ENCODE data around the gene SETDB2.

Gene SETDB2

DNA sequence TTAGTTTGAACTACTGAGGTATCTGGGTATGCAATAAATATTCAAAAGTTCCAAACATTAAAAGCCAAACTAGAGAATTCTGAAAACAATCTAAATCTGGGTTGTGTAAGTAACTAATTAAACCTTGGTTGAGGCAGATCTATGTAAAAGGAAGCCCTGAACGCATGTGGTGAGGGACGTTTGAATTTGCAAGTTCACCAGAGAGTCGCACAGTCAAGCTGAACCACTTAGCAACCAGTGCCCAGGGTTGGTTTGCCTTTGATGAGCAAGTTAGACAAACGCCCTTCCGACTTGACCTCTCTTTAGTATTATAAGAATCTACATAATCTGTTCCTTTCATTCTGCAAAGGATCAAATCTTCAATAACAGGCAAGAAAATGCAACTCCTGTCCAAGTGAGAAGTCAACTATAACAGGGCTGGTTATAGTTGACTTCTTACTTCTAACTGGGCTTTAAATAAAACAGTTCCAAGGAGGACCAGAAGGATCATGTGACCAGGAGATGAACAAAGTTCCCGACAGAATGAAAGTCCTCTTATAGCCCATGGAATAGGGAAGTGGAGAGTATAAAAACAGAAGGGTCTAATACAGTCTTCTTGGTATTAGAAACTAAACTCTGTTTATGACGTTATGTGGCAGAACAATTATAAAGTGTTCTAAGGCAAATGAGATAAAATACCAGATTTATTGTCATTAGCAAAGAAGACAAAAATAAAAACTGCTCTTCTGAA lies 92.2 kb downstream of the SETDB2 start:
- FAIRE-seq = no peak

DNA sequence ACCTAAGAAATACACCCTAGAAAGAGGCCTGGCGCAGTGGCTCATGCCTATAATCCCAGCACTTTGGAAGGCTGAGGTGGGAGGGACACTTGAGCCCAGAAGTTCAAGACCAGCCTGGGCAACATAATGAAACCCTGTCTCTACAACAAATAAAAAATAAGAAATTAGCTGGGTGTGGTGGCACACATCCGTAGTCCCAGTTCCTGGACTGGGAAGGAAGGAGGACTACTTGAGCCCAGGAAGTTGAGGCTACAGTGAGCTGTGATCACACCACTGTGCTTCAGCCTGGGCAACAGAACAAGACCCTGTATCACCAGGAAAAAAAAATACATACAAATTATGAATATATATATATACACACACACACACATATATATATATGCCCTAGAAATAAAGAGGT lies 94.3 kb downstream of the SETDB2 start:
- FAIRE-seq = no peak

DNA sequence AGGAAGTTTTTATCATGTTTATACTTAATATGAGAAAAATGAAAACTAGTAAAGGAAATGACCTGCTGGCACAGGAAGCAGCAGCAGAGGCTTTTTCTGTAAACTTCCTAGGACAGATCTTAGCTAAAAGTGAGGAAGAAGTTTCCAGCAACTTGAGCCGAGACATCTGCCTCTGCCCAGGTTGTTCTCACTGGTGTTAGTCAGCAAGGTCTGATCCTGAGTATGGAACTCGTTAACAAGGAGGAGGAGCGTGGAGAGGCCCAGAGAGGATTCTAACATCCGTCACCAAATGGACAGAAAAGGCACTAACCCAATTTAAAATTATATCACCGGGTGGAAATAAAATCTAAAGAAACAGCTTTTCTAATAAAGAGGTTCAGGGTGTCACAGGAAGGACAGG lies 95.2 kb downstream of the SETDB2 start:
- no peak for FAIRE-seq

DNA sequence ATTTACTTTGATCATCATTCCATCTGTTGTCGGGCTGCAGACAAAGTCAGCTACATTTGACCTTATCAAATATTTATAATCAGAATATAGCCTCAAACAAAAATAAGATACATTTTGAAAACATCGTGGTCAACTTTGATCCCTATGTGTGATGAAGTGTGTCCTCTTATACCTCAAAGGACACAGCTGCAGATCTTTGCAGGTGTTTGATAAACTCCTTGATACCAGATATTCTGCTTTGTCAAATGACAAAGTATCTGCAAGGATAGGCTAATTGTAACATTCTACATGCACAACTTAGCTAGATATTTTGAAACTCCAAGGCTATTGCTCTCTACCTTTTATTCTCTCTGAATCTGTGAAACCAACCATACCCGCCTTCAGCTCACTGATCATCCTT lies 95.7 kb downstream of the SETDB2 start:
- no peak for FAIRE-seq

DNA sequence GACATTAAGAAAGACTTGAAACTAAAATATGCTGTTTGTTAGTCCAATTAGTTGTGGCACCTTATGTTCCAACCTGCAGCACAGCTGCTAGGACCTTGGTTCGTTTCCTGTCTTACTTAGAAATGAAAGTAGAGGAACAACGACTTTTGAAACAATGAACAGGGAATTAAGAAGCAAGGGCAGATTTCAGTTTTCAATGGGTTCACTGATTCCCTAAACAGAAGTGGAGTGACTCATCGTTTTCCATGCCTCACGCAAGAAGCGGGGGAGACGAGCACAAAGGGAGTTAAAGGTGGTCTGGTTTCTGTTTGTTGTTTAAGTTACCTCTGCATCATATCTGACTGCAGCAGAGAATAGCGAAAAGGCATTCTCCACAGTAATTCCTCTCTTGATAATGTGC lies 96.5 kb downstream of the SETDB2 start:
- FAIRE-seq = no peak

DNA sequence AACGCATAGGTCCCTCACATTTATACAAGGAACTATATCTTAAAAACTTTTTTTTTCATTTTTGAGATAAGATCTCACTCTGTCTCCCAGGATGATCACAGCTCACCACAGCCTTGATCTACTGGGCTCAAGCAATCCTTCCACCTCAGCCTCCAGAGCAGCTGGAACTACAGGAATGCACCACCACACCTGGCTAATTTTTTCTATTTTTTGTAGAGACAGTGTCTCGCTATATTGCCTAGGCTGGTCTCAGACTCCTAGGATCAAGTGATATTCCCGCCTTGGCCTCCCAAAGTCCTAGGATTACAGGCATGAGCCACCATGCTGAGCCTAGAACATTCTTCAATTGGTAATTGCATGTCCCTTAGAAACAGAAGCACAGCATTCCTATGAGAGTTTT lies 99.6 kb downstream of the SETDB2 start:
- FAIRE-seq = no peak

Data from G401.6 (cell line).